ENCODE data around the gene NAV2.

GRCh38 chr11:19873730-19874129 lies 161.1 kb downstream of the NAV2 start:
- TF ChIP-seq, protein P1, sequence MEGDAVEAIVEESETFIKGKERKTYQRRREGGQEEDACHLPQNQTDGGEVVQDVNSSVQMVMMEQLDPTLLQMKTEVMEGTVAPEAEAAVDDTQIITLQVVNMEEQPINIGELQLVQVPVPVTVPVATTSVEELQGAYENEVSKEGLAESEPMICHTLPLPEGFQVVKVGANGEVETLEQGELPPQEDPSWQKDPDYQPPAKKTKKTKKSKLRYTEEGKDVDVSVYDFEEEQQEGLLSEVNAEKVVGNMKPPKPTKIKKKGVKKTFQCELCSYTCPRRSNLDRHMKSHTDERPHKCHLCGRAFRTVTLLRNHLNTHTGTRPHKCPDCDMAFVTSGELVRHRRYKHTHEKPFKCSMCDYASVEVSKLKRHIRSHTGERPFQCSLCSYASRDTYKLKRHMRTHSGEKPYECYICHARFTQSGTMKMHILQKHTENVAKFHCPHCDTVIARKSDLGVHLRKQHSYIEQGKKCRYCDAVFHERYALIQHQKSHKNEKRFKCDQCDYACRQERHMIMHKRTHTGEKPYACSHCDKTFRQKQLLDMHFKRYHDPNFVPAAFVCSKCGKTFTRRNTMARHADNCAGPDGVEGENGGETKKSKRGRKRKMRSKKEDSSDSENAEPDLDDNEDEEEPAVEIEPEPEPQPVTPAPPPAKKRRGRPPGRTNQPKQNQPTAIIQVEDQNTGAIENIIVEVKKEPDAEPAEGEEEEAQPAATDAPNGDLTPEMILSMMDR (conservative IDR thresholded peaks at IDR 0.05 in 1 of 2, IDR thresholded peaks at IDR 0.05 in 1 of 2; ENCODE audit: low read depth in 1 of 2, low read length in 2 of 2) = no peak
- TF ChIP-seq EZH2 (IDR thresholded peaks at IDR 0.05; ENCODE audit: low read length, missing control alignments) = no peak
